HG03565 (cell line): Measurements from ENCODE around the gene ARMC10.
"Not testable (repeated sequence)": the region's sequence is repeated elsewhere in the genome, so short reads cannot be mapped to it uniquely, and the experiment has no call there.

Source experiments
- ATAC-seq: cut with Tn5 transposase; IDR thresholded peaks from one replicate; pipeline ENCODE4 v1.9.1; 2021; ENCODE audit warnings: mild to moderate bottlenecking, moderate library complexity; ENCODE audit not compliant: unreplicated experiment

The ARMC10 gene

GRCh38 chr7:103074519-103075336 is at the start of gene ARMC10, which contains the start of gene FBXL13:
TSS of gene ARMC10 (plus strand) at chr7:103075140. CDS start at chr7:103075273, 133 bp downstream.
TSS of gene FBXL13 (minus strand) at chr7:103074796.
- ATAC-seq: peak; percentile 78

- no peak for ATAC-seq
Measured at GRCh38 chr7:103025341-103025740, 49.6 kb upstream of the ARMC10 start.

GRCh38 chr7:103031024-103031423 is 43.9 kb upstream of the ARMC10 start:
- ATAC-seq: no peak

- no peak for ATAC-seq
Measured at GRCh38 chr7:103031781-103032180, 43.2 kb upstream of the ARMC10 start.

GRCh38 chr7:103034318-103034717 is 40.6 kb upstream of the ARMC10 start:
- ATAC-seq: not testable (repeated sequence)

GRCh38 chr7:103037476-103037822 is 37.5 kb upstream of the ARMC10 start:
- ATAC-seq: no peak

GRCh38 chr7:103037823-103038739 is 36.9 kb upstream of the ARMC10 start:
- ATAC-seq: not testable (repeated sequence)

- ATAC-seq: not testable (repeated sequence)
Measured at GRCh38 chr7:103041815-103042214, 33.1 kb upstream of the ARMC10 start.

- ATAC-seq: no peak
Measured at GRCh38 chr7:103048833-103049232, 26.1 kb upstream of the ARMC10 start.

- ATAC-seq: no peak
Measured at GRCh38 chr7:103051519-103051918, 23.4 kb upstream of the ARMC10 start.

GRCh38 chr7:103056006-103056405 is 18.9 kb upstream of the ARMC10 start:
- not testable (repeated sequence) for ATAC-seq

- no peak for ATAC-seq
Measured at GRCh38 chr7:103058122-103058521, 16.8 kb upstream of the ARMC10 start.

- ATAC-seq: no peak
Measured at GRCh38 chr7:103059471-103059870, 15.5 kb upstream of the ARMC10 start.

- ATAC-seq: no peak
Measured at GRCh38 chr7:103063895-103064294, 11.0 kb upstream of the ARMC10 start.

GRCh38 chr7:103065667-103066066 is 9.3 kb upstream of the ARMC10 start:
- ATAC-seq: no peak

- no peak for ATAC-seq
Measured at GRCh38 chr7:103068414-103069403, 6.2 kb upstream of the ARMC10 start.

GRCh38 chr7:103071000-103071399 is 3.9 kb upstream of the ARMC10 start:
- no peak for ATAC-seq

- ATAC-seq: no peak
Measured at GRCh38 chr7:103073989-103074518, 886 bp upstream of the ARMC10 start.

GRCh38 chr7:103075337-103075918 is 488 bp downstream of the ARMC10 start:
- ATAC-seq: peak; percentile 37

- no peak for ATAC-seq
Measured at GRCh38 chr7:103076764-103077163, 1.8 kb downstream of the ARMC10 start.
